Endothelial cell of umbilical vein (primary cell): Measurements from ENCODE around the gene ANO4.

Experiments used
- EZH2 ChIP-seq: IDR thresholded peaks from 2 replicates; pipeline ENCODE4 v1.6.1; 2012; ENCODE audit warnings: borderline replicate concordance, low read depth, mild to moderate bottlenecking, moderate library complexity, low read length, inconsistent platforms; ENCODE audit not compliant: severe bottlenecking
- JUN ChIP-seq: IDR thresholded peaks from 2 replicates; pipeline ENCODE4 v1.6.1; 2011; ENCODE audit warnings: borderline replicate concordance, low read depth; ENCODE audit not compliant: insufficient read length, insufficient read depth
- POLR2A ChIP-seq: IDR thresholded peaks from 2 replicates; pipeline ENCODE4 v1.6.1; 2012; ENCODE audit warnings: low read depth, mild to moderate bottlenecking, control low read depth, low read length
- POLR2AphosphoS5 ChIP-seq: IDR thresholded peaks from 2 replicates; pipeline ENCODE4 v1.6.1; 2012; ENCODE audit warnings: low read depth, mild to moderate bottlenecking, control low read depth, low read length, moderate library complexity; ENCODE audit not compliant: insufficient read depth
- TF ChIP-seq, protein P1 (sequence below), 2 donors: IDR thresholded peaks; 1 replicate in 1 of 2; 2 replicates in 1 of 2; pipeline ENCODE4 v1.5.1; 2011; ENCODE audit warnings: low read length in 2 of 2, mild to moderate bottlenecking in 2 of 2, moderate library complexity in 2 of 2, control low read depth in 1 of 2, inconsistent platforms in 1 of 2, low read depth in 1 of 2; ENCODE audit not compliant: insufficient read depth in 1 of 2; ENCODE audit errors: extremely low read depth in 1 of 2
- TF ChIP-seq, protein P2 (sequence below): IDR thresholded peaks from 2 replicates; pipeline ENCODE4 v1.6.1; 2011; ENCODE audit not compliant: insufficient read depth, insufficient read length

DNA sequence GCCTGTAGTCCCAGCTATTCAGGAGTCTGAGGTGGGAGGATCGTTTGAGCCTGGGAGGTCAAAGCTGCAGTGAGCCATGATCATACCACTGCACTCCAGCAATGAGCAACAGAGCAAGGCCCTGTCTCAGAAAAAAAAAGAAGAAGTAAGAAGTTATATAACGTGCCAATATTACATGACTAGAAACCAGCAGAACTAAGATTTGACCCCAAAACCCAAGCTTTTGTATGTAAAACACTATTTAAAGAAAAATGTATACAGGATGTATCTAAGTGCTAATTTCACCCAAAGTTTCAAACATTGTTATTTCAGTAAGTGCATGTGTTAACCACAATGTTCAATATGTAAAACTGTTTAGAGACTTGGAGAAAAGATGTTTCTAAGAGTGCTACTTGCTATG lies 320.8 kb downstream of the ANO4 start:
- TF ChIP-seq, protein P1, sequence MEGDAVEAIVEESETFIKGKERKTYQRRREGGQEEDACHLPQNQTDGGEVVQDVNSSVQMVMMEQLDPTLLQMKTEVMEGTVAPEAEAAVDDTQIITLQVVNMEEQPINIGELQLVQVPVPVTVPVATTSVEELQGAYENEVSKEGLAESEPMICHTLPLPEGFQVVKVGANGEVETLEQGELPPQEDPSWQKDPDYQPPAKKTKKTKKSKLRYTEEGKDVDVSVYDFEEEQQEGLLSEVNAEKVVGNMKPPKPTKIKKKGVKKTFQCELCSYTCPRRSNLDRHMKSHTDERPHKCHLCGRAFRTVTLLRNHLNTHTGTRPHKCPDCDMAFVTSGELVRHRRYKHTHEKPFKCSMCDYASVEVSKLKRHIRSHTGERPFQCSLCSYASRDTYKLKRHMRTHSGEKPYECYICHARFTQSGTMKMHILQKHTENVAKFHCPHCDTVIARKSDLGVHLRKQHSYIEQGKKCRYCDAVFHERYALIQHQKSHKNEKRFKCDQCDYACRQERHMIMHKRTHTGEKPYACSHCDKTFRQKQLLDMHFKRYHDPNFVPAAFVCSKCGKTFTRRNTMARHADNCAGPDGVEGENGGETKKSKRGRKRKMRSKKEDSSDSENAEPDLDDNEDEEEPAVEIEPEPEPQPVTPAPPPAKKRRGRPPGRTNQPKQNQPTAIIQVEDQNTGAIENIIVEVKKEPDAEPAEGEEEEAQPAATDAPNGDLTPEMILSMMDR (IDR thresholded peaks at IDR 0.05; ENCODE audit: extremely low read depth in 1 of 2, insufficient read depth in 1 of 2, low read depth in 1 of 2, low read length in 2 of 2) = no peak
- no peak for TF ChIP-seq POLR2A
- TF ChIP-seq POLR2AphosphoS5 = no peak
- no peak for TF ChIP-seq EZH2
- TF ChIP-seq JUN = no peak
- TF ChIP-seq, protein P2, sequence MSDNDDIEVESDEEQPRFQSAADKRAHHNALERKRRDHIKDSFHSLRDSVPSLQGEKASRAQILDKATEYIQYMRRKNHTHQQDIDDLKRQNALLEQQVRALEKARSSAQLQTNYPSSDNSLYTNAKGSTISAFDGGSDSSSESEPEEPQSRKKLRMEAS = no peak
